Head of caudate nucleus (tissue), 42 donors: ENCODE measurements around the gene PTPRR.
A peak's percentile ranks its signal among the peaks of the same experiment; 100 is the strongest.

Experiments
- DNase-seq, 42 donors: peaks; one replicate each; pipeline versions ENCODE4 v3.0.0 to v3.0.0-alpha.2; 2020 to 2021; ENCODE audit warnings: mixed read lengths in 7 of 42
- intact Hi-C: fragments of 100-400 bp; cut with DNase I; formaldehyde crosslinking; loops from one replicate; pipeline ENCODE4 v1.15.0; 2022

Gene PTPRR

DNA sequence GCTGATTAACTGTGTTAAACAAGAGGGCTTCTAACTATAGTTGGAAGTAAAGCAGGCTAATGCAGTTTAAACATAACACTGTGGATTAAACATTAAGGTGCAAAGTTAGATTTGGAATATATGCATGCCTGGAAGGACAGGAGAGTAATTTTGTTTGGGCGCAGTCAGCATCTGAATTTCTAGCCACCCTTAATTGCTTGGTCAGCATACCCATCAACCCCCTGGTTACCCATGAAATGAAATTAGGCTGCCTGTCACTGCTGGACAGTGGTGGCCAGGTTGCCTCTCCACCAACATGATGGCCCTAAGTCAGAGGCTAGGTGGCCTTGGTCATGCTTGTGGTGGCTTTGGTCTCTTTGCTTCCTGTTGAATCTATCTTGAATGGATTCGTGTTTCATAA, 253.3 kb downstream of the PTPRR start:
- intact Hi-C loops = no loop called here
- no peak for DNase-seq

DNA sequence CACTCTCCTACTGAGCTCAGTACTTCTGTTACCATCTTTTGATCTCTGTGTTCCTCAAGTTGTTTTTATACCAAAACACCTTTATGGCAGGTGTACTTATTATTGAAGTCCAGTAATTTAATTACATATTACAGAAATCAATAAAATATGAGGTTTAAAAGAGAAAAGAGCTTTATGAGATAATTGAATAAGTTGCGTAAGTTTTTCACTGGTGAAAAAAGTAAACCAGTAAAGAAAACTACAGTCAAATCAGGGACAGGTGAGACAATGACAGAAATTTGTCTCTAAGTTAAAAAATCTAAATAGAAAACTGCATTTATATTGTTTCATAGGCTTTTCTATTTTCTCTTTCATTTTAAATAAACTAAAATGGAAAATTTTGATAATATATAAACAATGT, 254.2 kb downstream of the PTPRR start:
- intact Hi-C loops = no loop called here
- DNase-seq = no peak

GRCh38 chr12:70664465-70664881, 256.1 kb downstream of the PTPRR start:
- DNase-seq = peak in 40 of 42 donors; percentile 5 to 70 (median 36)
- intact Hi-C loops = no loop called here

DNA sequence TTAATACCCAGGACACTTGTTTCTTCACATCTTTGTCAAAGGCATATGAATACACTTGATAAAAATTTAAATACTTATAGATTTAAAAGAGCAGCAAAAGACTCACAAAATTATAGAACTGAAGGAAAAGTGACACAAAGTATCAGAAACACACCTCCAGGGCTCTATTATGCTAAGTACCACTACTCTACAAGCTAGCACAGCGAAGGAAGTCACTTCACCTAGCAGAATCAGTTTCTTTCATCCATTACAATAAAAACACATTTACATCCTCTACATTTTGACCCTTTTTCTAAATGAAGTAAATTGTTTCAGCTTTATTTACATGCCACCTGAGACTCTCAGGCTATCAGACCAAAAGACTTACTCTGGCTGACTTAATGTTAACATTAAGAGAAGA, 256.7 kb downstream of the PTPRR start:
- DNase-seq = no peak
- intact Hi-C loops = no loop called here

DNA sequence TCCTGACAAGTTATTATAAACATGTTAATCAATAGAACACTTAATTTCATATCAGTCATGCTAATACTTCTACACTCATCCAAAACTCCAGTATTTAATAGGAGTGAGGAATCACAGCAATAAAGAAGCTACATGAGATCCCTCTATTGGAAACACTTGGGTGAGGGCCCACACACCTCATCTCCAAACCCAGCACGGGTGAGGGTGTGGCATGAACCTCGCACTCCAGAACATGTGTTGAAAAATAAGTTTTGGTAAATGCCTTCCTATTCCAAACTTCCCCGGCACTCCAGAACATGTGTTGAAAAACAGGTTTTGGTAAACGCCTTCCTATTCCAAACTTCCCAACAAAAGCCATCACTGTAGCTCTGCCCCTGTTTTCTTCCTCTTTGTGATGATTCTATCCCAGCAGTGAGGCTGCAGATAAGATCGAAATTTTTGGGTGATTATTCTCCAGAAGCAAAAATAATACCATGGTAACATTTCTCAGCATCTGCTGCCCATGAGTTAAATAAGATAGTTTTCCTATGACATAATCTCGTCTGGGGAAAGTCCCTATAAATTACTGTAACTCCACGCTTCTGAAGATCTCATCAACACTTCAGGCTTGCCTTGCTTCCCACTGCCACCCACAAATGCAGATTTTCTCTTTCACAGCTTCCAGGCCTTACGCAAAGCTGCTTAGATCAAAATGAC, 258.9 kb downstream of the PTPRR start:
- intact Hi-C loops = no loop called here
- peak in 23 of 42 donors; percentile 15 to 76 (median 37) for DNase-seq

DNA sequence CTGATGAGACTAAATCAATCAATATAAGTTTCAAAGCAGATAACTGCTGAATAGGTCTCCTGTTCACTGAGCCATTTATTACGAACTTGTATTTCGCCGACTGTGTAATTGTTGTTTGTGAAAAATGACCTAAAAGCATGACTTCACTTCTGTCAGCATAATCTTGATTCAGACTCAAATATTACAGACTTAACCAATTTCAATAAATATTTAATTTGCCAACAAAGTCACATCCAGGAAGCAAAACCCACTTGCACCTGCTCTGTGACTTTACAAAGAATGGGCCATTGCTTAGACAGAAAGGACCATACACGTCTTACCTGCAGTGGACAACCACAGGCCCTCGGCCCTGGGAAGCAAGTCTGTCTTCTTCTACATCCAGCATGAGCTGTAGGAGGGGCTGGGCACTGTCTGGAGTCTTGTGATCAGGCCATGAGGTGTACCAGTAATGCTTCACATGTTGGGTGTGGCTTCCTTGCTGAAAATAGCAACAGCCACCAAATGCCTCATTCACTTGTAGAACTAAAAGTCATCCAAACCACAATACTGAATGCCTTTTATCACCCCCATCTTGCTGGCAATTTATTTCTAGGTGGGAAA, 259.8 kb downstream of the PTPRR start:
- intact Hi-C loops = no loop called here
- no peak for DNase-seq

GRCh38 chr12:70660002-70660604, 260.4 kb downstream of the PTPRR start:
- no peak for DNase-seq
- intact Hi-C loops = no loop called here

GRCh38 chr12:70659077-70659606, 261.4 kb downstream of the PTPRR start:
- intact Hi-C loops = no loop called here
- DNase-seq = no peak

GRCh38 chr12:70657616-70658286, 262.8 kb downstream of the PTPRR start:
- DNase-seq = no peak
- intact Hi-C loops = no loop called here

- intact Hi-C loops = no loop called here
- DNase-seq = no peak
Observed at GRCh38 chr12:70652451-70652850, 268.1 kb downstream of the PTPRR start.

- no peak for DNase-seq
- intact Hi-C loops = no loop called here
Observed at GRCh38 chr12:70648831-70649230, 271.7 kb downstream of the PTPRR start.

- intact Hi-C loops = no loop called here
- DNase-seq = no peak
Observed at GRCh38 chr12:70648191-70648590, 272.3 kb downstream of the PTPRR start.

GRCh38 chr12:70646850-70647249, 273.7 kb downstream of the PTPRR start:
- intact Hi-C loops = no loop called here

GRCh38 chr12:70645494-70646317, 274.8 kb downstream of the PTPRR start:
- DNase-seq = peak in 1 of 42 donors; percentile 4
- intact Hi-C loops = no loop called here

More at GRCh38 chr12:70646850-70647249, 273.7 kb downstream of the PTPRR start:
- DNase-seq = no peak

DNA sequence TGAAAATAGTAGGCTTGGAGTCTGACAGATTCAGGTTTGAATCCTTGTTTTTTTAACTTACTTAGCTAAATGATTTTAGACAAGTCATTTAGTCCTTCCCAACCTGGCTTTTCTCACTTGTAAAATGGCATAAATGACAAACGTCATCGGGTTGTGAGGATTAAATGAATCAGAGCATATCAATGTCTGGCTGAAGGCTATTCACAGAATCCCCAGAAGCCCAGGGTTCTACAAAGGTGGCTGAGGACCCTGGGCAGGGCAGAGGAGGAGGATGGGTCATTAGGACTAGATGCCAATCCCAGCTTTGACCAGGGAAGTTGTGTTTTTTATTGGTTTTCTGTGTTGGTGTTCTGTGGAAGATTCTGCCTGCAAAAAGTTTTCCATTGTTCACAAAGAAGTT, 275.7 kb downstream of the PTPRR start:
- intact Hi-C loops = no loop called here
- DNase-seq = no peak

DNA sequence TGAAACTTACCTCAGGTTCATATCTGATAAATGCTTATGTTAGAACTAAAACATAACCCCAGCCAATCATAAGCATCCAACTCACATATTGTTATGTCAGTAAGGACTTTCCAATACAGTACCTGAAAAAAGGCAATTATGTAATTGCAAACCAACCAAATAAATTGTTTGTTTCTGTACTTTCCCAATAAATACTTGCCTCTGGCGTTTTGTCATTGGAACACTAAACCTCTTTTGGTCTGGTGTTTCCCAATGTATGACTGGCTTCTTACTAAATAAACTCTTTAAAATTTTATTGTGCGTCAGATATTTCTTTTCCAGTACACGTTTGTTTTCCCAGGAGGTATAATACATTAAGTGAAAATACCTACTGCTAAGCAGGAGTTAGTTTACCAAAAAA, 276.6 kb downstream of the PTPRR start:
- no peak for DNase-seq
- intact Hi-C loops = no loop called here

GRCh38 chr12:70641691-70642090, 278.8 kb downstream of the PTPRR start:
- intact Hi-C loops = no loop called here
- DNase-seq = no peak

GRCh38 chr12:70640901-70641300, 279.6 kb downstream of the PTPRR start:
- no peak for DNase-seq
- intact Hi-C loops = no loop called here

DNA sequence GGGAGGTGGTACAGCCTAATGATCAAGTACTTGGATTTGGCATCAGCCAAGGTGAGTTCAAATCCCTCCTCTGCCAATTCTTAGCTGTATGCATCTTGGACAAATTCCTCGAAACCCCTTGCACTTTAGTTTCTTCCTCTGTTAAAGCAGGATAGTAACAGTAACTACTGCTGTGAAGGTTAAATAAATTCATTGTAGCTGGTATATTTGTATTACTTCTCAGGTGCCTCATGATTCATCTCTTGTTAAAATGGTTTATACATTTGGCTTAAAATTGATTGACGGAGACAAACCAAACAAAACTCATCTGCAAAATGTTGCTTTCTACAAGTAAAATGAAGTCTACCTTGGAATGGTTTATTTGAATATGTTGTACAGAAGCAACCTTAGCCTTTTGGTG, 281.0 kb downstream of the PTPRR start:
- DNase-seq = no peak
- intact Hi-C loops = no loop called here
